DND-41 (cell line): ENCODE results near the gene MAN2A2.

Experiments
- ATAC-seq: fragments of 200-7000 bp; cut with Tn5 transposase; 3 replicates; pipeline ENCODE4 v1.9.1; 2021; ENCODE audit warnings: low read depth; ENCODE audit not compliant: insufficient read depth
- DNase-seq: peaks from one replicate; pipeline ENCODE4 v3.0.0-alpha.2; 2020
- H2AFZ ChIP-seq: 2 replicates; pipeline ENCODE4 v1.6.0; 2012; ENCODE audit warnings: low read depth, low read length
- H3K27ac ChIP-seq: 2 replicates; pipeline ENCODE4 v1.5.1; 2012; ENCODE audit warnings: low read length, inconsistent platforms
- H3K27me3 ChIP-seq: fragments of 200-600 bp; sonication (generic); 2 replicates; pipeline ENCODE4 v1.6.0; 2012; ENCODE audit warnings: low read length, mild to moderate bottlenecking, inconsistent platforms; ENCODE audit not compliant: insufficient read depth, poor library complexity
- H3K36me3 ChIP-seq: 2 replicates; pipeline ENCODE4 v1.5.1; 2012; ENCODE audit warnings: low read length, inconsistent platforms; ENCODE audit not compliant: insufficient read depth
- H3K4me1 ChIP-seq: 2 replicates; pipeline ENCODE4 v1.5.1; 2012; ENCODE audit warnings: mild to moderate bottlenecking, low read length; ENCODE audit not compliant: insufficient read depth
- H3K4me2 ChIP-seq: 2 replicates; pipeline ENCODE4 v1.6.0; 2012; ENCODE audit warnings: mild to moderate bottlenecking, moderate library complexity, low read length, inconsistent platforms; ENCODE audit not compliant: insufficient read depth
- H3K4me3 ChIP-seq, 2 experiments: fragments of 200-600 bp in 1 of 2; shearing (Covaris generic) in 1 of 2; 2 replicates each; pipeline ENCODE4 v1.5.1; 2012 to 2016; ENCODE audit warnings: inconsistent platforms in 2 of 2, low read length in 2 of 2, mild to moderate bottlenecking in 2 of 2, low read depth in 1 of 2, moderate library complexity in 1 of 2
- H3K79me2 ChIP-seq: 2 replicates; pipeline ENCODE4 v1.6.0; 2012; ENCODE audit warnings: low read length, inconsistent platforms; ENCODE audit not compliant: insufficient read depth
- H3K9ac ChIP-seq: 2 replicates; pipeline ENCODE4 v1.6.0; 2012; ENCODE audit warnings: low read depth, mild to moderate bottlenecking, inconsistent platforms, low read length, moderate library complexity
- H3K9me3 ChIP-seq: 2 replicates; pipeline ENCODE4 v1.5.1; 2012; ENCODE audit warnings: low read length, moderate library complexity, mild to moderate bottlenecking, inconsistent platforms; ENCODE audit not compliant: insufficient read depth, severe bottlenecking
- H4K20me1 ChIP-seq: 2 replicates; pipeline ENCODE4 v1.6.0; 2012; ENCODE audit warnings: low read length; ENCODE audit not compliant: insufficient read depth
- EZH2 ChIP-seq: IDR thresholded peaks from 3 replicates; pipeline ENCODE4 v1.6.1; 2012; ENCODE audit warnings: borderline replicate concordance, low read depth, mild to moderate bottlenecking, moderate library complexity, low read length, inconsistent platforms; ENCODE audit not compliant: severe bottlenecking
- TF ChIP-seq, protein P1 (sequence below): IDR thresholded peaks from 2 replicates; pipeline ENCODE4 v1.5.1; 2012; ENCODE audit warnings: borderline replicate concordance, low read length, moderate library complexity, mild to moderate bottlenecking; ENCODE audit not compliant: poor library complexity, severe bottlenecking; ENCODE audit errors: extremely low read depth

Gene MAN2A2

GRCh38 chr15:90889736-90890456 lies 13.2 kb upstream of the MAN2A2 start:
- 0 out of 2 replicates have a peak overlapping the region, but pooled peaks have one; percentile 27 for H3K4me2 ChIP-seq
- peak; percentile 75 for ATAC-seq
- H4K20me1 ChIP-seq: peaks cover 4% of the 10 kb centered on the region; the same call in 1 of the 2 replicates
- H3K27ac ChIP-seq: no peak overlapping the region
- peaks cover 22% of the 10 kb centered on the region for H3K4me1 ChIP-seq
- H3K27me3 ChIP-seq: no peaks in the 10 kb centered on the region
- H2AFZ ChIP-seq: no peak overlapping the region
- peak; percentile 59 for DNase-seq
- H3K36me3 ChIP-seq: no peaks in the 10 kb centered on the region
- H3K9ac ChIP-seq: no peak overlapping the region
- H3K4me3 ChIP-seq: no peak overlapping the region
- TF ChIP-seq, protein P1, sequence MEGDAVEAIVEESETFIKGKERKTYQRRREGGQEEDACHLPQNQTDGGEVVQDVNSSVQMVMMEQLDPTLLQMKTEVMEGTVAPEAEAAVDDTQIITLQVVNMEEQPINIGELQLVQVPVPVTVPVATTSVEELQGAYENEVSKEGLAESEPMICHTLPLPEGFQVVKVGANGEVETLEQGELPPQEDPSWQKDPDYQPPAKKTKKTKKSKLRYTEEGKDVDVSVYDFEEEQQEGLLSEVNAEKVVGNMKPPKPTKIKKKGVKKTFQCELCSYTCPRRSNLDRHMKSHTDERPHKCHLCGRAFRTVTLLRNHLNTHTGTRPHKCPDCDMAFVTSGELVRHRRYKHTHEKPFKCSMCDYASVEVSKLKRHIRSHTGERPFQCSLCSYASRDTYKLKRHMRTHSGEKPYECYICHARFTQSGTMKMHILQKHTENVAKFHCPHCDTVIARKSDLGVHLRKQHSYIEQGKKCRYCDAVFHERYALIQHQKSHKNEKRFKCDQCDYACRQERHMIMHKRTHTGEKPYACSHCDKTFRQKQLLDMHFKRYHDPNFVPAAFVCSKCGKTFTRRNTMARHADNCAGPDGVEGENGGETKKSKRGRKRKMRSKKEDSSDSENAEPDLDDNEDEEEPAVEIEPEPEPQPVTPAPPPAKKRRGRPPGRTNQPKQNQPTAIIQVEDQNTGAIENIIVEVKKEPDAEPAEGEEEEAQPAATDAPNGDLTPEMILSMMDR: no peak
- TF ChIP-seq EZH2: no peak
- H3K9me3 ChIP-seq: no peaks in the 10 kb centered on the region
- no peaks in the 10 kb centered on the region for H3K79me2 ChIP-seq

DNA sequence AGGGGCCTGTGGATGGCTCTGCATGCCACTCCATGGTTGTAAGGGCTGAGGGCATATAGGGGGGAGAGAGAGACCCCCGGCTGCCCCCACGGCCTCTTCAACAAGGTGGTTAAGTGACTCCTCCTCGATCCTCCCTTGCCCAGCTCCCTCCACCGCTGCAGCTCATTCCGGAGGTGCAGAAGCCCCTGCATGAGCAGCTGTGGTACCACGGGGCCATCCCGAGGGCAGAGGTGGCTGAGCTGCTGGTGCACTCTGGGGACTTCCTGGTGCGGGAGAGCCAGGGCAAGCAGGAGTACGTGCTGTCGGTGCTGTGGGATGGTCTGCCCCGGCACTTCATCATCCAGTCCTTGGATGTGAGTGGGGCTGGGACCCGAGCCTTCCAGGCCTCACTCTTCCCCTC lies 12.3 kb upstream of the MAN2A2 start:
- DNase-seq: no peak
- Histone ChIP-seq H3K36me3 (no peaks in the 10 kb centered on the region), H3K4me1 (peaks cover 22% of the 10 kb centered on the region), H3K27ac (no peak overlapping the region), H2AFZ (no peak overlapping the region), H4K20me1 (peaks cover 1% of the 10 kb centered on the region; the same call in 1 of the 2 replicates), H3K9me3 (no peaks in the 10 kb centered on the region), H3K4me3 (no peak overlapping the region), H3K79me2 (no peaks in the 10 kb centered on the region), H3K4me2 (no peak overlapping the region), H3K27me3 (no peaks in the 10 kb centered on the region), H3K9ac (no peak overlapping the region)
- no peak for ATAC-seq
- TF ChIP-seq, protein P1: no peak
- no peak for TF ChIP-seq EZH2

DNA sequence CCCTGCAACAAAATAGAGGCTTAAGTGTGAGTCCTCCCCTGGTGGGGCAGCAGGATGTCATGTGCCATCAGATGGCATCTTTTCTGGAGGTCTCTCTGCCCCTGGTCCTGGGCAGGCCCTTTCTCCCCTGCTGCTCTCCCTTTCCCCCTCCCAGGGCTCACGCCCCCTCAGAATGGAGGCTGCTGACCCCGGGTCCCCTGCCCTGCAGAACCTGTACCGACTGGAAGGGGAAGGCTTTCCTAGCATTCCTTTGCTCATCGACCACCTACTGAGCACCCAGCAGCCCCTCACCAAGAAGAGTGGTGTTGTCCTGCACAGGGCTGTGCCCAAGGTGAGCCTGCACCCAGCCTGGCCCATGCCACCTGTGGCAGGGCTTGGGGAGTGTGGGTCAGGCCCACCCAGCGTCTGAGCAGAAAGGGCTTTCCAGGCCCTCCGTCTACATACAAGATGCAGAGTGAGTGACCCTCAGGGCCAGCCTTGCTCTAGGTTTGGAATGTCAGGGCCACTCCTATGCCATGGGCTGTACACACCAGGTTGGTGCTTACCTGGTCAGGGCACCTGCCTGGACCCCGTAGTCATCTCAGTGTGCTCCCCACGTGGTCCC lies 11.7 kb upstream of the MAN2A2 start:
- peaks cover 22% of the 10 kb centered on the region for H3K4me1 ChIP-seq
- no peak for ATAC-seq
- H3K4me3 ChIP-seq: no peak overlapping the region
- H3K36me3 ChIP-seq: no peaks in the 10 kb centered on the region
- H3K27ac ChIP-seq: no peak overlapping the region
- H3K4me2 ChIP-seq: no peak overlapping the region
- H3K27me3 ChIP-seq: no peaks in the 10 kb centered on the region
- H3K9ac ChIP-seq: no peak overlapping the region
- no peak overlapping the region for H2AFZ ChIP-seq
- H3K79me2 ChIP-seq: no peaks in the 10 kb centered on the region
- no peak for DNase-seq
- no peaks in the 10 kb centered on the region for H3K9me3 ChIP-seq
- no peaks in the 10 kb centered on the region; the same call in 1 of the 2 replicates for H4K20me1 ChIP-seq
- TF ChIP-seq, protein P1: no peak
- TF ChIP-seq EZH2: no peak
